ENCODE results near the gene CLN3.
"Not testable (repeated sequence)": the region's sequence is repeated elsewhere in the genome, so short reads cannot be mapped to it uniquely, and the experiment has no call there.

The CLN3 gene

DNA sequence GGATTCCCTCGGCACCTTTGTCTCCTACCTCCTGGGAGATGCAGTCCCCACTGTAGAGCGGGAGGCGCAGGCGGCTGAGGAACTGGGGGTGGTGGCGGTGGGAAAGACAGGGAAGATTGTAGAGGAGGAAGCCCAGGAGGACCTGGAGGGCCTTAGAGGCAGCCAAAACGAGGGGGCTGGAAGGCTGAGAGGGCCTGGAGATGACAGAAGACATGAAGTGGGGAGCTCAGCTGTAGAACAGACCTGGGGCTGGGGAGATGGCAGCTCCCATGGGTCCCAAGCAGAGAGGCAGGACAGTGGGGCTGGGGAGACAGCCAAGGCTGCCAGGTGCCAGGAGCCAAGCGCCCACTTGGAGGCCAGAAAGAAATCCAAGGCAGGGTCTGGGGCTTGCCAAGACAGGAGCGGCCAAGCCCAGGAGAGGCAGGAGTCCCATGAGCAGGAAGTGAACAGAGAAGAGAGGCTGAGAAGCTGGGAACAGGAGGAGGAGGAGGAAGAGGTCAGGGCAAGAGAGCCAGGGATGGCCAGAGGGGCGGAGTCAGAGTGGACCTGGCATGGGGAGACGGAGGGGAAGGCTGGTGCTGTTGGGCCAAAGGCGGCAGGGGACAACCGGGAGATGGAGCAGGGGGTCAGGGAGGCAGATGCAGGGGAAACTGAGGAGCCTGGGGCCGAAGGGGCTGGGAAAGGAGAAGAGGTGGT lies 3.4 kb upstream of the CLN3 start:
- DNase-seq (ENCODE audit: extremely low read depth in 1 of 2, low read depth in 1 of 2): no peak

GRCh38 chr16:28494121-28494851 lies 2.4 kb upstream of the CLN3 start, which contains the start of gene APOBR:
Gene APOBR (plus strand): TSS chr16:28494643. CDS start chr16:28494682, 39 bp downstream.
- peak; percentile 75 to 88 for DNase-seq (ENCODE audit: extremely low read depth in 1 of 2, low read depth in 1 of 2)

DNA sequence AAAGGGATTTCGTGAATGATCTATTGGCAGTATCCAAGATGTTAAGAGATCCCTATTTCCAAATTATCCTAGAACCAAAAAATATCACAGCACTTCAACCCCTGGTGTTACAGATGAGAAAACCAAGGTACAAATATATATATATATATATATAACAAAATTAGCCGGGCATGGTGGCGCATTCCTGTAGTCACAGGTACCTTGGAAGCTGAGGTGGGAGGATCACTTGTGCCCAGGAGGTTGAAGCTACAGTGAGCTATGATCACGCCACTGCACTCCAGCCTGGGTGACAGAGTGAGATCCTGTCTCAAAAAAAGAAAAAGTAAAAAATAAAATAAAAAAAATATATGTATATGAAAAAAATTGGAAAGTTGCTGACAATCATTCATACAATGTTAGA lies 637 bp upstream of the CLN3 start:
- DNase-seq (ENCODE audit: extremely low read depth in 1 of 2, low read depth in 1 of 2): no peak

DNA sequence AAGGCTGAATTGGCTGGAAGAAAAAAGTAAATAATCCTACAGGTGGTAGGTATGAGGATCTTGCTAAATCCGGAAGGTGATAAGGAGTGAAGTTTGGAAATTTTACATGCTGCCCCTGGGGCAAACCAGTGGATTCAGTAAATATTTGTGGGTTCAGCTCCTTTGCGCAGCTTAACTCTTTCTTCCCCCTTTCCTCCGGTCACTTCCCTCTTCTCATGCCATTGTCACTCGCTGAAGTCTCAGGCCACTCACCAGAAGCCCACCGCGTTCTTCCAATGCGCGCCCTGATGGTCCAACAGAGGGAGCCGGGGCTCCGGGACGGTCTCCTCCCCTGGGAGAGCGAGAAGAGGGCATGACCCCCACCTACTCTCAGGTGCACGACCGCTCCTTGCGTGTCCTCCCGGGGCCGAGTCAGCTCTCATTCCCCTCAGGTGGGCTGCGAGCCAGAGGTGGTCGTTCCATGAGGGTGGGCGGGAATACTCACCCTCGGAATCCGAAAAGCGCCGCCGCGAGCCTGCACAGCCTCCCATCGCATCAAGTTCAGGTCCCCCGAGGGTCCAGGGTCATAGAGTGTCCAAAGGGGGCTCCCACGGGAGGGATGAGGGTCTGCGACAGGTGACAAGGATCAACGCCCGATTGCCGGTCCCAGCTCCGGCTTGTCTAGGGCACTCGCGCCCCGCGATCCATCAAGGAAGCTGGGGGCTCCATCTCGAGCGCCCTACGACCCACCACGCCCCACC lies 474 bp downstream of the CLN3 start:
- no peak for DNase-seq (ENCODE audit: extremely low read depth in 1 of 2, low read depth in 1 of 2)

DNA sequence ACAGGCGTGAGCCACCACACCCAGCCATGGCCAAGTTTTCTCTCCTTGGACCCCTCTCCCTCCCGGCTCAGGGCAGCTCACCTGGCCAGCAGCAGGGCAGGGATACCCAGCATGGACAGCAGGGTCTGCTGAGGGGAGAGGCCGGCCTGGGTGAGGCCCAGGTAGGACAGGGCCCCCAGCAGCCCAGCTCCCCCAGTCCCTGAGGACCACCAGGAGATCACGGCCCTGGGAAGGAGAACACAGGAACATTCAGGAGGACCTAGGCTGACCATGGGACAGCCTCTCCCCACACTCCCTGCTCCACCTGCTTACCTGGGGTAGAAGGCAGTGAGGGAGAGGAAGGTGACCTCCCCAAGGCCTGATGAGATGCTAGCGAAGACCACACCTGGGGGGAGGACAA lies 5.6 kb downstream of the CLN3 start:
- DNase-seq (ENCODE audit: extremely low read depth in 1 of 2, low read depth in 1 of 2): no peak

- not testable (repeated sequence) for DNase-seq (ENCODE audit: extremely low read depth in 1 of 2, low read depth in 1 of 2)
Observed at GRCh38 chr16:28483361-28483760, 8.5 kb downstream of the CLN3 start.

GRCh38 chr16:28482026-28482425 lies 9.8 kb downstream of the CLN3 start:
- no peak for DNase-seq (ENCODE audit: extremely low read depth in 1 of 2, low read depth in 1 of 2)

- no peak for DNase-seq (ENCODE audit: extremely low read depth in 1 of 2, low read depth in 1 of 2)
Observed at GRCh38 chr16:28478506-28479180, 13.2 kb downstream of the CLN3 start.

GRCh38 chr16:28477311-28477920 lies 14.5 kb downstream of the CLN3 start:
- no peak for DNase-seq (ENCODE audit: extremely low read depth in 1 of 2, low read depth in 1 of 2)

DNA sequence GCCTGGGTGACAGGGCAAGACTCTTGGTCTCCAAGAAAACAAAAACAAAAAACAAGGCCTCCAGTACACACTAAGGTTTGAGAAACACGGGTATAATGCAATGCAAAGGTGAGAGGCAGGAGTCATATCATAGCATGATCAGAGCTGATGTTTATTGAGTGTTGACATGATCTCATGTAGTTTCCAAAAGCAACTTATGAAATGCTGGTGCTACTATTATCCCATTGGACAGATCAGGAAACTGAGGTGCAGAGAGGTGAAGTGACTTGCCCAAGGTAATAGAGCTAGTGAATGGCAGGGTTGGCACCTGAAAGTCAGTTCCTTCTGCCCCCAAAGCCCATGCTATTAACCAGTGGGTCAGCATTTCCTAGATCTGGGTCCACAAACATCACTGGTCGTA lies 16.7 kb downstream of the CLN3 start:
- no peak for DNase-seq (ENCODE audit: extremely low read depth in 1 of 2, low read depth in 1 of 2)

DNA sequence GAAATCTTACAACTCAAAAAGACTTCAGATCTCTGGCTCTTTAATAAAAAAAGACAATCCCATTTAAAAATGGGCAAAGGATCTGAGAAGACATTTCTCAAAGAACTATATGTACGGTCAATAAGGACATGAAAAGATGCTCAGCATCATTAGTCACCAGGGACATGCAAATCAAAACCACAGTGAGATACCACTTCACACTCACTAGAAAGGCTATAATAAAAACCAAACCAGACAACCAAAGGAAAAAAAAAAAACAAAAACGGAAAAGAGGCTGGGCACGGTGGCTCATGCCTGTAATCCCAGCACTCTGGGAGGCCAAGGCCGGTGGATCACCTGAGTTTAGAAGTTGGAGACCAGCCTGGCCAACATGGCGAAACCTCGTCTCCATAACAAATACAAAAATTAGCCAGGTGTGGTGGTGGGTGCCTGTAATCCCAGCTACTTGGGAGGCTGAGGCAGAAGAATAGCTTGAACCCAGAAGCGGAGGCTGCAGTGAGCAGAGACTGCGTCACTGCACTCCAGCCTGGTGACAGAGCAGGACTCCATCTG lies 18.1 kb downstream of the CLN3 start:
- DNase-seq (ENCODE audit: extremely low read depth in 1 of 2, low read depth in 1 of 2): no peak

DNA sequence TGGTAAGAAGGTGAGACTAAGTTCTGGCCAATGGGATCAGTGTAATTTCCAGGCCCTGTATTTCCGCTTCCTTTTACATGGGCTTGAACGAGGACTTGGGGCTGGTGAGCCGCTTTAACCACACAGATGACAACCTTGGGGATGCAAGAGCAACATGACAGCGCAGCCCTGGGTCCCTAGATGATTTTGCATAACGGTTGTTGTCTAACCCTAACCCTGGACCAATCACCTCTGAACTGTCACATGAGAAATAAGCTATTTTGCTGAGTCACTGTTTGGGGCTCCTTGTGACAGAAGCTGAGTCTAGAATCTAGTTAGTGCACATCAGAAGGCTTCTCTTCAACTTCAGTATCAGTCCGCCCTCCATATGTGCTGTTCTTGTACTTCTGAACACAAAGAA lies 44.8 kb downstream of the CLN3 start:
- DNase-seq (ENCODE audit: extremely low read depth in 1 of 2, low read depth in 1 of 2): not testable (repeated sequence)

- not testable (repeated sequence) for DNase-seq (ENCODE audit: extremely low read depth in 1 of 2, low read depth in 1 of 2)
Observed at GRCh38 chr16:28446388-28446787, 45.5 kb downstream of the CLN3 start.

DNA sequence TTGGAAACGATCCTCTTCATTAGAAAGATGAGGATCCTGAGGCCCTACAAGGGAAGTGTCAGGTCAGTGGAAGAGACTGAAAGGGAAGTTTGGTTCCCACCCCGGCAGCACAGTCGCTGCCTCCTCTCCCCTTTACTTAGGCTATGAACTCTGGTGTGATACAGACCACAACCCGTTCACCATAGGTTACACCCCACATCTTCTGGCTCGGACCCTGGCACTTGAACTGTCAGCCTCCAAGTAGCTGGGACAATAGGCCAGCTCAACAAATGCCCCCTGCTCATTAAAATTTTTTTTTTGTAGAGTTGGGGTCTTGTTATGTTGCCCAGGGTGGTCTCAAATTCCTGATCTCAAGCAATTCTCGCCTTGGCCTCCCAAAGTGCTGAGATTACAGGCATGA lies 47.9 kb downstream of the CLN3 start:
- DNase-seq (ENCODE audit: extremely low read depth in 1 of 2, low read depth in 1 of 2): not testable (repeated sequence)

- not testable (repeated sequence) for DNase-seq (ENCODE audit: extremely low read depth in 1 of 2, low read depth in 1 of 2)
Observed at GRCh38 chr16:28438899-28439298, 53.0 kb downstream of the CLN3 start.

GRCh38 chr16:28435340-28435739 lies 56.5 kb downstream of the CLN3 start:
- not testable (repeated sequence) for DNase-seq (ENCODE audit: extremely low read depth in 1 of 2, low read depth in 1 of 2)

All from stimulated activated CD8-positive, alpha-beta memory T cell treated with anti-CD3 and anti-CD28 coated beads, Interleukin-7, amount 100 ng/mL, for 48 hours (primary cell).